NT2/D1 (cell line): ENCODE results near the gene SLIT3.

Experiments
- SUZ12 ChIP-seq: IDR thresholded peaks from 2 replicates; pipeline ENCODE4 v1.6.1; 2011; ENCODE audit not compliant: insufficient read length, insufficient read depth; ENCODE audit errors: extremely low read depth
- YY1 ChIP-seq: IDR thresholded peaks from 2 replicates; pipeline ENCODE4 v1.6.1; 2011; ENCODE audit not compliant: insufficient read length, insufficient read depth
- ZNF274 ChIP-seq: IDR thresholded peaks from 2 replicates; pipeline ENCODE4 v1.6.1; 2011; ENCODE audit warnings: mild to moderate bottlenecking, low read depth, low read length

GRCh38 chr5:168953351-168953750 lies 347.6 kb downstream of the SLIT3 start:
- no peak for TF ChIP-seq YY1
- TF ChIP-seq SUZ12, result no peak
- no peak for TF ChIP-seq ZNF274
